ENCODE measurements around the gene DCK.

The DCK gene

DNA sequence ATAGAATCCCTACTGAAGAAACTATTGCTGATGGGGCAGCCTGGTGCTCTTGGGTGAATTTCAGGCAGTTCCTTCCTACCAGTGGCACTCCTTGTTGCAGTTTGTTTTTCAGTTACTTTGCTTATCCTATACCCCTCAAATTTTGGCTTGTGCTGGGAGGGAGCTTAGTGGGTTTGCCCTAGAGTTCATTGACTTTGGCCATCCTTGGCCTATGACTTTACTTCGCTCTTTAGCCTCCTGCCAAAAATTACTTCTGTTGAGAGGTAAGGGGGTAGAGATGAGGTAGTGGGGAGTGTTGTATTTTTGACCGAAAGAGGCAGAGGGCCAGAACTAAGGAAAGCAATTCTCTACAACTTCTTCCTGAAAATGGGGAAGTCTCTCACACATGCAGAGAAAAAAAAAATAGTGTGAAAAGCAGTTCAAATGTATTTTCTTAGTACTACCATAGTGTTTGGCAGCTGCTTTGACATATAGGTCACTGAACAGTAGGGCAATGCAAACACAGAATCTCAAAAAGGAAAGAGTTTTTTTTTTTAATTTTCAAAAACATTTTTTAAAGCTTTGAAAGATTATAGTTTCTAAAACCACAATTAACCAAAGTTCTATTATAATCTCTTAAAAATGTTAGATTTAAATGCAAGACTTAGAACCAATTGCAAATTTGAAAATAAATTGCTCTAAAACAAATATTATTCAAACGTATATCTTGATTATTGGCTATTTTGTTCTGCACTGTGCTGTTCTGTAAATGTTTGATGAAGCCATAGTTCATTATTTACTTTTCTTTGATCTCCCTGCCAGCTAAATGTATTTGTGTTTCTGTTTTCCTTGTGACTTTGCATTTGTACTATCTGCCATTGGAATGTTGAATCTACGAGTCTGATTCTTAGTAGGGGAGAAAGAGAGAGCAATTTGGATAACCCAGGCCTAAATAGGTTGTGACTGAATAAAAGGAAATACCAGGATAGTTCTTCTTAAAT, 73.6 kb downstream of the DCK start:
- 87% methylated on average over 2 of the region's 4 CpGs for WGBS
- no peak overlapping the region for H3K27ac ChIP-seq (ENCODE audit: low read length, poor library complexity, severe bottlenecking)
- H2BK120ac ChIP-seq (ENCODE audit: low read depth, low read length), result no peak overlapping the region
- no peak overlapping the region for H2BK5ac ChIP-seq (ENCODE audit: low read depth, low read length, poor library complexity, severe bottlenecking)
- no peak overlapping the region for H2AK5ac ChIP-seq (ENCODE audit: low read length, severe bottlenecking)
- no peak overlapping the region for H3K23ac ChIP-seq (ENCODE audit: low read length in 2 of 2)
- H3K4me2 ChIP-seq (ENCODE audit: low read length, poor library complexity, severe bottlenecking), result no peak overlapping the region
- H4K8ac ChIP-seq (ENCODE audit: low read length), result no peak overlapping the region
- H3K18ac ChIP-seq (ENCODE audit: low read depth in 1 of 2, low read length in 2 of 2), result no peak overlapping the region
- no peak overlapping the region for H2AFZ ChIP-seq (ENCODE audit: low read depth, low read length)
- H3K4me1 ChIP-seq (ENCODE audit: control insufficient read depth, insufficient read depth, low read depth, low read length), result no peaks in the 10 kb centered on the region
- H2BK15ac ChIP-seq (ENCODE audit: low read depth, poor library complexity, severe bottlenecking), result no peak overlapping the region
- no peak overlapping the region for H3K4ac ChIP-seq (ENCODE audit: low read depth in 1 of 2, low read length in 2 of 2)
- no peaks in the 10 kb centered on the region for H3K36me3 ChIP-seq (ENCODE audit: control insufficient read depth in 1 of 2, insufficient read depth in 2 of 2, low read depth in 1 of 2, low read length in 2 of 2)
- no peak overlapping the region for H3K4me3 ChIP-seq (ENCODE audit: insufficient read depth in 1 of 2, low read depth in 1 of 2, low read length in 2 of 2)
- H3K14ac ChIP-seq (ENCODE audit: low read length in 2 of 2), result no peak overlapping the region
- H3K27me3 ChIP-seq (ENCODE audit: control insufficient read depth in 1 of 2, insufficient read depth in 1 of 2, low read length in 2 of 2), result no peaks in the 10 kb centered on the region
- H3K9ac ChIP-seq (ENCODE audit: low read length), result no peak overlapping the region
- no peak overlapping the region for H2BK12ac ChIP-seq (ENCODE audit: low read length in 2 of 2)
- no peak overlapping the region for H4K91ac ChIP-seq (ENCODE audit: low read length)
- H3K9me3 ChIP-seq (ENCODE audit: control insufficient read depth, low read length), result no peaks in the 10 kb centered on the region
- no peaks in the 10 kb centered on the region for H3K79me1 ChIP-seq (replicated peaks; ENCODE audit: low read length, poor library complexity, severe bottlenecking)
- DNase-seq, result no peak

DNA sequence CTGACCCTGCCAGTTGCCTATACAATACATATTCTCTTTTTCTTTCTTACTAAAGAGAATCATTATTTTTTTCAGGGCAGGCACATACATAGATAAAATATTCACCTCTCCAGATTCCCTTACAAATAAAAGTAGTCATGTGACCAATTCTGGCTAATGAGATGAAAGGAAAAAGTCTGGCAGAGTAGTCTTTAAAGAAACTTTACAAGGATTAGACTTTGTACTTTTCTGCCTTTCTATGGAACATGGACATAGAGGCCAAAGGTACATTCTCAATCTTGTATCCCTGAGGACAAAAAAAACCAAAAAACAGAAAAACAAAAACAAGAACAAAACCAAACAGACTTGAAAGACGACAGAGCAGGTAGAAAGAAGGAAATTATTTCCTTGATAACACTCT, 75.6 kb downstream of the DCK start:
- H3K36me3 ChIP-seq (ENCODE audit: control insufficient read depth in 1 of 2, insufficient read depth in 2 of 2, low read depth in 1 of 2, low read length in 2 of 2), result no peaks in the 10 kb centered on the region
- no peak overlapping the region for H4K8ac ChIP-seq (ENCODE audit: low read length)
- no peak overlapping the region for H3K14ac ChIP-seq (ENCODE audit: low read length in 2 of 2)
- H3K9ac ChIP-seq (ENCODE audit: low read length), result no peak overlapping the region
- no peaks in the 10 kb centered on the region for H3K27me3 ChIP-seq (ENCODE audit: control insufficient read depth in 1 of 2, insufficient read depth in 1 of 2, low read length in 2 of 2)
- H3K4me3 ChIP-seq (ENCODE audit: insufficient read depth in 1 of 2, low read depth in 1 of 2, low read length in 2 of 2), result no peak overlapping the region
- no peaks in the 10 kb centered on the region for H3K9me3 ChIP-seq (ENCODE audit: control insufficient read depth, low read length)
- no peak overlapping the region for H2BK5ac ChIP-seq (ENCODE audit: low read depth, low read length, poor library complexity, severe bottlenecking)
- 67% methylated on average over 1 of the region's 1 CpG for WGBS
- no peak overlapping the region for H4K91ac ChIP-seq (ENCODE audit: low read length)
- no peak overlapping the region for H2AFZ ChIP-seq (ENCODE audit: low read depth, low read length)
- no peak overlapping the region for H2BK120ac ChIP-seq (ENCODE audit: low read depth, low read length)
- no peak overlapping the region for H3K27ac ChIP-seq (ENCODE audit: low read length, poor library complexity, severe bottlenecking)
- H3K4me1 ChIP-seq (ENCODE audit: control insufficient read depth, insufficient read depth, low read depth, low read length), result no peaks in the 10 kb centered on the region
- H3K4me2 ChIP-seq (ENCODE audit: low read length, poor library complexity, severe bottlenecking), result no peak overlapping the region
- no peaks in the 10 kb centered on the region for H3K79me1 ChIP-seq (replicated peaks; ENCODE audit: low read length, poor library complexity, severe bottlenecking)
- no peak overlapping the region for H3K4ac ChIP-seq (ENCODE audit: low read depth in 1 of 2, low read length in 2 of 2)
- H2BK12ac ChIP-seq (ENCODE audit: low read length in 2 of 2), result no peak overlapping the region
- H2AK5ac ChIP-seq (ENCODE audit: low read length, severe bottlenecking), result no peak overlapping the region
- H3K23ac ChIP-seq (ENCODE audit: low read length in 2 of 2), result no peak overlapping the region
- H2BK15ac ChIP-seq (ENCODE audit: low read depth, poor library complexity, severe bottlenecking), result no peak overlapping the region
- DNase-seq, result no peak
- H3K18ac ChIP-seq (ENCODE audit: low read depth in 1 of 2, low read length in 2 of 2), result no peak overlapping the region

- H2BK120ac ChIP-seq (ENCODE audit: low read depth, low read length), result no peak overlapping the region
- no peak overlapping the region for H3K4ac ChIP-seq (ENCODE audit: low read depth in 1 of 2, low read length in 2 of 2)
- no peaks in the 10 kb centered on the region for H3K9me3 ChIP-seq (ENCODE audit: control insufficient read depth, low read length)
- no peaks in the 10 kb centered on the region for H3K36me3 ChIP-seq (ENCODE audit: control insufficient read depth in 1 of 2, insufficient read depth in 2 of 2, low read depth in 1 of 2, low read length in 2 of 2)
- no peak overlapping the region for H3K23ac ChIP-seq (ENCODE audit: low read length in 2 of 2)
- H2AK5ac ChIP-seq (ENCODE audit: low read length, severe bottlenecking), result no peak overlapping the region
- no peaks in the 10 kb centered on the region for H3K79me1 ChIP-seq (replicated peaks; ENCODE audit: low read length, poor library complexity, severe bottlenecking)
- H2BK15ac ChIP-seq (ENCODE audit: low read depth, poor library complexity, severe bottlenecking), result no peak overlapping the region
- no peaks in the 10 kb centered on the region for H3K4me1 ChIP-seq (ENCODE audit: control insufficient read depth, insufficient read depth, low read depth, low read length)
- peaks cover 0 to 2% of the 10 kb centered on the region in 2 experiments for H3K27me3 ChIP-seq (ENCODE audit: control insufficient read depth in 1 of 2, insufficient read depth in 1 of 2, low read length in 2 of 2)
- no peak overlapping the region for H3K9ac ChIP-seq (ENCODE audit: low read length)
- H2BK12ac ChIP-seq (ENCODE audit: low read length in 2 of 2), result no peak overlapping the region
- H3K27ac ChIP-seq (ENCODE audit: low read length, poor library complexity, severe bottlenecking), result no peak overlapping the region
- H4K8ac ChIP-seq (ENCODE audit: low read length), result no peak overlapping the region
- no peak overlapping the region for H3K4me2 ChIP-seq (ENCODE audit: low read length, poor library complexity, severe bottlenecking)
- H2BK5ac ChIP-seq (ENCODE audit: low read depth, low read length, poor library complexity, severe bottlenecking), result no peak overlapping the region
- no peak overlapping the region for H2AFZ ChIP-seq (ENCODE audit: low read depth, low read length)
- no peak overlapping the region for H4K91ac ChIP-seq (ENCODE audit: low read length)
- 94% methylated on average over 1 of the region's 1 CpG for WGBS
- no peak for DNase-seq
- H3K4me3 ChIP-seq (ENCODE audit: insufficient read depth in 1 of 2, low read depth in 1 of 2, low read length in 2 of 2), result no peak overlapping the region
- no peak overlapping the region for H3K14ac ChIP-seq (ENCODE audit: low read length in 2 of 2)
- H3K18ac ChIP-seq (ENCODE audit: low read depth in 1 of 2, low read length in 2 of 2), result no peak overlapping the region
These were observed 76.6 kb downstream of the DCK start for GRCh38 chr4:71070015-71070414.

DNA sequence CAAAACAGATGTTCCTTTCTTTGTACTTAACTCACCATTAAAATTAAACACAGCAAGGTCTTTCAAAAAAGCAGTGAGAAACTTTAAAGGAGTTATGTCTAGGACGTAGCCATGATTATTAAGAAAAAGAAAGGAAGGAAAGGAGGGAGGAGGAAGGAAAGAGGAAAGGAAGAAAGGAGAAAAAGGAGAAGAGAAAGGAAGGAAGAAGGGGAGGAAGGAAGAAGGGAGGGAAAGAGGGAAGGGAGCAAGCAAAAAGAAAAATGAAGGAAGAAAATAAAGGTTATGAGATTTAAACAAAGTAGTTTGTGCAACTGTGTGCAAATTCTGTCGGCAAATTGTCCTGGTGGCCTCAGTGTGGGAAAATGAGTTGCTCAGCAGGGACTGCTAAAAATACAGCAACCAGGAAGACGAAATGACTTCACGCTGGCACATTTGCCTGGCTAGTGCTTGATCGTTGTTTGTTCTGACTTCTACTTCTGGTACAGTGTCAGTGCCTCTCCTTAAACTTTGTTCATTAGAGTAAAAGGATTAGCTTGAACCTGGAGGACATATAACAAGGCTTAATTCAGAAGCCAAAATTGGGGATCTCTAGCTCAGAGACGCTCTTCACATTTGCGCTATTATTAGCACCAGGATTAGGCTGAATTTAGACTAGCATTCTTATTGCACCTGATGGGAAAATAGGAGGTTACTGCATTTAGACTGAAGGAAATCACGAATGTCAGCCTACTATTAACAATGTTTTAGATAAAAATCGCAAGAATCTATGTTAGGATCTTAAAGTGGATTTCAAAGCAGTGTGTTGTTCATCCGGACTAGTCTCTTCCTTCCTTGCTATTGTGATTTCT, 81.2 kb downstream of the DCK start:
- no peak overlapping the region for H2BK5ac ChIP-seq (ENCODE audit: low read depth, low read length, poor library complexity, severe bottlenecking)
- H3K27me3 ChIP-seq (ENCODE audit: control insufficient read depth in 1 of 2, insufficient read depth in 1 of 2, low read length in 2 of 2), result peaks cover 0 to 2% of the 10 kb centered on the region in 2 experiments
- no peak overlapping the region for H2BK12ac ChIP-seq (ENCODE audit: low read length in 2 of 2)
- no peak overlapping the region for H3K9ac ChIP-seq (ENCODE audit: low read length)
- no peak overlapping the region for H2AFZ ChIP-seq (ENCODE audit: low read depth, low read length)
- no peak overlapping the region for H2AK5ac ChIP-seq (ENCODE audit: low read length, severe bottlenecking)
- no peak overlapping the region for H2BK15ac ChIP-seq (ENCODE audit: low read depth, poor library complexity, severe bottlenecking)
- no peak overlapping the region for H3K14ac ChIP-seq (ENCODE audit: low read length in 2 of 2)
- WGBS, result 82% methylated on average over 9 of the region's 10 CpGs
- no peaks in the 10 kb centered on the region for H3K9me3 ChIP-seq (ENCODE audit: control insufficient read depth, low read length)
- no peaks in the 10 kb centered on the region for H3K36me3 ChIP-seq (ENCODE audit: control insufficient read depth in 1 of 2, insufficient read depth in 2 of 2, low read depth in 1 of 2, low read length in 2 of 2)
- no peak overlapping the region for H3K23ac ChIP-seq (ENCODE audit: low read length in 2 of 2)
- no peak overlapping the region for H3K4me2 ChIP-seq (ENCODE audit: low read length, poor library complexity, severe bottlenecking)
- no peak overlapping the region for H3K4ac ChIP-seq (ENCODE audit: low read depth in 1 of 2, low read length in 2 of 2)
- no peaks in the 10 kb centered on the region for H3K79me1 ChIP-seq (replicated peaks; ENCODE audit: low read length, poor library complexity, severe bottlenecking)
- no peak overlapping the region for H4K91ac ChIP-seq (ENCODE audit: low read length)
- no peak overlapping the region for H4K8ac ChIP-seq (ENCODE audit: low read length)
- no peak overlapping the region for H3K27ac ChIP-seq (ENCODE audit: low read length, poor library complexity, severe bottlenecking)
- H3K18ac ChIP-seq (ENCODE audit: low read depth in 1 of 2, low read length in 2 of 2), result no peak overlapping the region
- no peak overlapping the region for H3K4me3 ChIP-seq (ENCODE audit: insufficient read depth in 1 of 2, low read depth in 1 of 2, low read length in 2 of 2)
- no peak overlapping the region for H2BK120ac ChIP-seq (ENCODE audit: low read depth, low read length)
- DNase-seq, result no peak
- H3K4me1 ChIP-seq (ENCODE audit: control insufficient read depth, insufficient read depth, low read depth, low read length), result peaks cover 2% of the 10 kb centered on the region

Measured in mesenchymal stem cell (in vitro differentiated cells and primary cell).